Mesendoderm (in vitro differentiated cells): ENCODE data around the gene NOD1.

Experiments used
- DNase-seq: peaks from one replicate; pipeline ENCODE4 v3.0.0; 2013
- H2AK5ac ChIP-seq: 2 replicates; pipeline ENCODE4 v1.6.1; 2013; ENCODE audit warnings: low read length, inconsistent platforms
- H2BK120ac ChIP-seq: 2 replicates; pipeline ENCODE4 v1.6.1; 2013; ENCODE audit warnings: low read depth, mild to moderate bottlenecking, low read length, moderate library complexity, mixed read lengths
- H2BK15ac ChIP-seq: replicated peaks from 2 replicates; pipeline ENCODE4 v1.6.1; 2013; ENCODE audit warnings: low read depth, mild to moderate bottlenecking, moderate library complexity
- H2BK5ac ChIP-seq: 2 replicates; pipeline ENCODE4 v1.6.1; 2013; ENCODE audit warnings: low read length, inconsistent platforms
- H3K18ac ChIP-seq: 2 replicates; pipeline ENCODE4 v1.6.1; 2013; ENCODE audit warnings: mild to moderate bottlenecking, low read length, mixed read lengths
- H3K23ac ChIP-seq: one replicate; pipeline ENCODE4 v1.6.1; 2013; ENCODE audit warnings: low read length
- H3K27ac ChIP-seq: 2 replicates; pipeline ENCODE4 v1.5.1; 2013; ENCODE audit warnings: low read depth, mild to moderate bottlenecking, inconsistent platforms, low read length, moderate library complexity
- H3K27me3 ChIP-seq: 2 replicates; pipeline ENCODE4 v1.6.1; 2013; ENCODE audit warnings: low read length, control low read depth, mild to moderate bottlenecking, inconsistent platforms; ENCODE audit not compliant: insufficient read depth, poor library complexity
- H3K36me3 ChIP-seq: 2 replicates; pipeline ENCODE4 v1.6.1; 2013; ENCODE audit warnings: low read length, inconsistent platforms; ENCODE audit not compliant: control insufficient read depth, insufficient read depth
- H3K4ac ChIP-seq: one replicate; pipeline ENCODE4 v1.6.1; 2013; ENCODE audit warnings: low read depth, mild to moderate bottlenecking, low read length, moderate library complexity
- H3K4me1 ChIP-seq: 2 replicates; pipeline ENCODE4 v1.6.1; 2013; ENCODE audit warnings: low read depth, low read length, inconsistent platforms; ENCODE audit not compliant: control insufficient read depth
- H3K4me2 ChIP-seq: 2 replicates; pipeline ENCODE4 v1.6.1; 2013; ENCODE audit warnings: low read length
- H3K4me3 ChIP-seq: 2 replicates; pipeline ENCODE4 v1.5.1; 2013; ENCODE audit warnings: mild to moderate bottlenecking, low read length
- H3K56ac ChIP-seq: one replicate; pipeline ENCODE4 v1.6.1; 2013; ENCODE audit warnings: low read length
- H3K79me1 ChIP-seq: 2 replicates; pipeline ENCODE4 v1.6.1; 2013; ENCODE audit warnings: low read length, inconsistent platforms
- H3K79me2 ChIP-seq: 2 replicates; pipeline ENCODE4 v1.6.1; 2013; ENCODE audit warnings: mild to moderate bottlenecking, low read length; ENCODE audit not compliant: control insufficient read depth, insufficient read depth
- H3K9ac ChIP-seq: 2 replicates; pipeline ENCODE4 v1.6.1; 2013; ENCODE audit warnings: low read length, inconsistent platforms
- H4K5ac ChIP-seq: one replicate; pipeline ENCODE4 v1.6.1; 2013; ENCODE audit warnings: low read length
- H4K8ac ChIP-seq: one replicate; pipeline ENCODE4 v1.6.1; 2013; ENCODE audit warnings: low read depth, mild to moderate bottlenecking, control low read depth, low read length, moderate library complexity
- WGBS: extraction: QIAGEN DNeasy Blood & Tissue Kit; methylation state at CpG from one replicate; pipeline ENCODE4 v1.1.7; 2013; ENCODE audit warnings: low lambda C conversion rate, missing lambda C conversion rate; ENCODE audit not compliant: insufficient coverage; ENCODE audit errors: extremely low coverage; 5-methylcytosine and 5-hydroxymethylcytosine counted together

Gene NOD1

DNA sequence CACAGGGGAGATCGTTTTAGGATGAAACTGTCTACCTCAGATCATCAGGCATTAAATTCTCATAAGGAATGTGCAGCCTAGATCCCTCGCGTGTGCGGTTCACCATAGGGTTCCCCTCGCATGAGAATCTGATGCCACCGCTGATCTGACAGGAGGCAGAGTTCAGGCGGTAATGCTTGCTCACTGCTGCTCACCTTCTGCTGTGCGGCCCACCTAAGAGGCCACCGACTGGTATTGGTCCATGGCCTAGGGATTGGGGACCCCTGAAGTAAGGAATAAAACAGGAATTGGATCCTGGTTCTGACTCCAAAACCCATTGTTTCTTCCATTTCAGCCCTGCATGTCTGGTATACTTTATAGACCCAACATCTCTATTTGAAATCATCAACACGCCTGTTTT, 4.1 kb downstream of the NOD1 start:
- Histone ChIP-seq H2BK15ac (no peak overlapping the region), H2BK5ac (no peak overlapping the region), H3K18ac (no peak overlapping the region), H3K56ac (no peak overlapping the region), H2BK120ac (no peak overlapping the region), H3K23ac (no peak overlapping the region), H3K79me1 (peaks cover 5% of the 10 kb centered on the region), H3K9ac (no peak overlapping the region), H3K4me1 (peaks cover 13% of the 10 kb centered on the region), H3K79me2 (peaks cover 2% of the 10 kb centered on the region), H3K27ac (no peak overlapping the region), H3K36me3 (no peaks in the 10 kb centered on the region), H3K4me3 (no peak overlapping the region), H3K27me3 (peaks cover 6% of the 10 kb centered on the region), H4K5ac (no peak overlapping the region), H3K4ac (no peak overlapping the region), H3K4me2 (no peak overlapping the region), H4K8ac (no peak overlapping the region), H2AK5ac (no peak overlapping the region)
- no peak for DNase-seq
- WGBS = no CpG with 5 or more reads among the region's 10 CpGs

DNA sequence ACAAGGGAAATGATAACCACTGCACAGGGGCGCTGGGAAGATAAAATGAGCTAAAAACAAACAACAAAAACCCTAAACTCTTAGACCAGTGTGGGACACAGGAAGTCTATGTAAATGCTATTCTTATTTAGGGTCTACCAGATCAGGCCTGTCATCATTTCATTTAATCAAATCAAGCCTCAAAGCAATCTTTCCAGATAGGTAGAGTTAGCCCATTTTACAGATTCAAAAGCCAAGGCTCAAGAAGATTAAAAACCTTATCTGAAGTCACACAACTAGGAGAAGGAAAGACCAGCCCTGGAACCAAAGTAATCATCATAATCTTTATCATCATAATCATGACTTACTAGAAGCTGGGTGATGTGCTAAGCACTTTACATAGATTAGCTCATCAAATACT, 4.7 kb downstream of the NOD1 start:
- Histone ChIP-seq H3K18ac (peak overlapping the region; percentile 61), H3K79me1 (peaks cover 5% of the 10 kb centered on the region), H3K23ac (no peak overlapping the region), H3K27me3 (peaks cover 6% of the 10 kb centered on the region), H2BK120ac (no peak overlapping the region), H4K5ac (no peak overlapping the region), H4K8ac (no peak overlapping the region), H2AK5ac (no peak overlapping the region), H3K4me1 (peaks cover 15% of the 10 kb centered on the region), H2BK15ac (no peak overlapping the region), H3K9ac (no peak overlapping the region), H3K36me3 (no peaks in the 10 kb centered on the region), H3K79me2 (peaks cover 2% of the 10 kb centered on the region), H3K4me2 (no peak overlapping the region), H2BK5ac (no peak overlapping the region), H3K27ac (no peak overlapping the region), H3K4me3 (no peak overlapping the region), H3K4ac (no peak overlapping the region), H3K56ac (no peak overlapping the region)
- no peak for DNase-seq
- no CpG with 5 or more reads among the region's 1 CpG for WGBS

DNA sequence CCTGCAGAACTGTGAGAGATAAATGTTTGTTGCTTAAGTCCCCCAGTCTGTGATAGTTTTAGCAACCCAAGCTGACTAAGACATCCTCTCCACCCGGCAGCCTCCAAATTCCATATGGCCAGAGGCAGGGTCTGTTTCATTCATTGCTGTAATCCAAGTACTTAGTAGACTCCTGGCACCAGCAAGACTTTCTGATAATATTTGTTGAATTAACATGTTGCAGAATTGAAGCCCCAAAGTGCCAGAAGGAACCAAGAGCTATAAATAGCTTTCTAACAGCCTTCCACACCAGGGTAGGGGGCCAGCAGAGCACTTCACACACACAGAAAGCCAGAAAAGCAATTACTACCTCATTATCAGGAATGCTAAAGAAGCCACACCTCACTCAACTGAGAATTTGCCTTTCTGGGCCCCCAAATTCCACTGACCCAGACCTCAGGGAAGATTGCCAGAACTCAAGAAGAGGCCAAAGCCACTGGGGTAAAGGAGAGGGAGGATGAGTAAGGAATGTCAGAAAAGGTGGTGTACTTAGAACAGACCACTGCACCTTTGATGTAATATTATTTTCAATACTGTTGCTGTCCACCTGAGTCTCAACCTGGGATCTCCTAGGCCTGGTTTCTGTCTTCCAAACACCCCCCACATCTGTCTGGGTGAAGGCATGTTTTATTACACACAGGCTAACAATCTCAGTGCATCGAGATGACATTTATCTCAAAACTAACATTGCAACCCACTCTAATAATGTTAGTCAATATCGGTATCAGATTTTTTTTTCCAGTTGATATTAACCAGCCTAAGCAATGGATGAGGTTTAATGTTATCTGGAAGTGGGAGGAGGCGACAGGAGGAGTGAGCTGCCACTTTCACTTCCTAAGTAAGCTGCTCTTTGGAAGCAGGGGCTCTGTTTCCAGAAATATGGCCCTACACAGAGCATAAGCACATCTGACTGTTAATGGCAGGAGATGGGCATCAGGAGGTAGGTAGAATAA, 5.5 kb downstream of the NOD1 start:
- Histone ChIP-seq H3K27me3 (peaks cover 6% of the 10 kb centered on the region), H3K4me2 (no peak overlapping the region), H3K36me3 (no peaks in the 10 kb centered on the region), H3K4me3 (no peak overlapping the region), H4K8ac (no peak overlapping the region), H4K5ac (no peak overlapping the region), H2BK15ac (no peak overlapping the region), H3K4ac (no peak overlapping the region), H2BK5ac (no peak overlapping the region), H3K56ac (peak overlapping the region; percentile 9), H3K79me1 (peaks cover 5% of the 10 kb centered on the region), H3K23ac (no peak overlapping the region), H3K79me2 (peaks cover 2% of the 10 kb centered on the region), H3K4me1 (peaks cover 17% of the 10 kb centered on the region), H3K18ac (peak overlapping the region; percentile 61), H3K27ac (peak overlapping the region; percentile 42), H2BK120ac (no peak overlapping the region), H2AK5ac (no peak overlapping the region), H3K9ac (no peak overlapping the region)
- DNase-seq = peak; percentile 97
- no CpG with 5 or more reads among the region's 4 CpGs for WGBS

DNA sequence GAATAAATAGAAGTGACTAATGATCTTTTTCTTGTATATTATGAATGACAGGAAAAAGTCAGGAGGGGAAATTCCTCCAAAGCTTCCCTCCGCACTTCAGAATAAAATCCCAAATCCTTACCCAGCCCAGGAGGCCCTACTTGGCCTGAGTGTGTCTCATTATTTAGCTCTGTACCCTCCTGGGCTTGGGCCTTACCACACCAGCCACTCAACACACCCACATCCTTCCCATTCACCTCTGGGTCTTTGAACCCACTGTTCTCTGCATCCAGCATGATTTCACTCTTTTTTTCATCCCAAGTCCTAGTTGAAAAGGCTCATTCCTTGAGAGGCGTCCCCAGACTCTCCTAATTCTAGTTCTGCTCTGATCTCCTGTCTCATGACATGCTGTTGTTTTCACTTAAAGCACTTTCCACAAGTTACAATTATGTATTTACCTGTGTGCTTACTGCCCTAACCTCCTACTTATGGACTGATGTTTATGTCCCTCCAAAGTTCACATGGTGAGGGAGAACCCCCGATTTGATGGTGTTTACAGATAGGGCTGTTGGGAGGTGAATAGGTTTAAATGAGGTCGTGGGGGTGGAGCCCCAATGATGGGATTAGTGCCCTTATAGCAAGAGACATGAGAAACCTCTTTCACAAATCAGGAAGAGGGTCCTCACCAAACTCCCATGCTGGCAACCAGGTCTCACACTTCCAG, 6.4 kb downstream of the NOD1 start:
- WGBS = no CpG with 5 or more reads among the region's 4 CpGs
- H3K79me2 ChIP-seq = peaks cover 2% of the 10 kb centered on the region
- no peak overlapping the region for H4K5ac ChIP-seq
- H2BK15ac ChIP-seq = no peak overlapping the region
- no peak overlapping the region for H2AK5ac ChIP-seq
- H3K9ac ChIP-seq = no peak overlapping the region
- H3K27me3 ChIP-seq = peaks cover 6% of the 10 kb centered on the region
- H3K23ac ChIP-seq = no peak overlapping the region
- H3K4ac ChIP-seq = no peak overlapping the region
- DNase-seq = no peak
- H3K36me3 ChIP-seq = no peaks in the 10 kb centered on the region
- H3K18ac ChIP-seq = peak overlapping the region; percentile 69
- H2BK5ac ChIP-seq = no peak overlapping the region
- no peak overlapping the region for H4K8ac ChIP-seq
- H3K56ac ChIP-seq = no peak overlapping the region
- H3K4me1 ChIP-seq = peaks cover 17% of the 10 kb centered on the region
- no peak overlapping the region for H3K4me2 ChIP-seq
- no peak overlapping the region for H3K4me3 ChIP-seq
- no peak overlapping the region for H2BK120ac ChIP-seq
- peak overlapping the region; percentile 36 for H3K27ac ChIP-seq
- peaks cover 5% of the 10 kb centered on the region for H3K79me1 ChIP-seq

DNA sequence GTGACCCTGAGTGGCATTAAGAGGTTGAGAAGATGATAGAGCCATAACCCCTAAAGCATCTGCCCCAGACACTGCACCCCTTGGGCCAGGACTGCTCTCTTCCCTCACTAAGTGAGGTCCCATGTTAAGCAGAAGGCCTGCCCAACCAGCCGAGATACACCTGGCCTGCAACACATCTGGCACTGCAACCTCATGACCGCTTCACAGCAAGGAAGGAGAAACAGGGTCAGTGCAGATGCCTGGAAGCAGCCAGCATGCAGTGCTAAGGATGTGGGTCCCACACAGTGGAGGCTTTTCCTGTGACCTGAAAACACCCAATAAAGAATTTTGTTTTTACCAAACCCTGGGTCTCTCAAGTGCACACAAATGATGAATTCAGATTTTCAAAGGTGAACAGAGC, 7.4 kb downstream of the NOD1 start:
- Histone ChIP-seq H3K23ac (no peak overlapping the region), H2BK5ac (no peak overlapping the region), H3K79me2 (peaks cover under 1% of the 10 kb centered on the region), H3K4me3 (no peak overlapping the region), H2BK15ac (no peak overlapping the region), H3K4me2 (no peak overlapping the region), H3K79me1 (peaks cover 3% of the 10 kb centered on the region), H3K9ac (no peak overlapping the region), H2AK5ac (no peak overlapping the region), H3K18ac (no peak overlapping the region), H4K5ac (no peak overlapping the region), H3K4ac (no peak overlapping the region), H3K36me3 (no peaks in the 10 kb centered on the region), H3K4me1 (peaks cover 15% of the 10 kb centered on the region), H4K8ac (no peak overlapping the region), H3K27ac (no peak overlapping the region), H2BK120ac (no peak overlapping the region), H3K27me3 (peaks cover under 1% of the 10 kb centered on the region), H3K56ac (no peak overlapping the region)
- no CpG with 5 or more reads among the region's 2 CpGs for WGBS
- no peak for DNase-seq
